HG03354 (cell line): ENCODE data around the gene INSYN2B.
A peak's percentile ranks its signal among the peaks of the same experiment; 100 is the strongest.
"Not testable (repeated sequence)": the region's sequence is repeated elsewhere in the genome, so short reads cannot be mapped to it uniquely, and the experiment has no call there.

Source experiments
- ATAC-seq: cut with Tn5 transposase; IDR thresholded peaks from one replicate; pipeline ENCODE4 v1.9.1; 2021; ENCODE audit warnings: mild to moderate bottlenecking; ENCODE audit not compliant: unreplicated experiment, poor library complexity, severe bottlenecking

Gene INSYN2B

GRCh38 chr5:169974121-169974770, 6.0 kb downstream of the INSYN2B start:
- no peak for ATAC-seq

DNA sequence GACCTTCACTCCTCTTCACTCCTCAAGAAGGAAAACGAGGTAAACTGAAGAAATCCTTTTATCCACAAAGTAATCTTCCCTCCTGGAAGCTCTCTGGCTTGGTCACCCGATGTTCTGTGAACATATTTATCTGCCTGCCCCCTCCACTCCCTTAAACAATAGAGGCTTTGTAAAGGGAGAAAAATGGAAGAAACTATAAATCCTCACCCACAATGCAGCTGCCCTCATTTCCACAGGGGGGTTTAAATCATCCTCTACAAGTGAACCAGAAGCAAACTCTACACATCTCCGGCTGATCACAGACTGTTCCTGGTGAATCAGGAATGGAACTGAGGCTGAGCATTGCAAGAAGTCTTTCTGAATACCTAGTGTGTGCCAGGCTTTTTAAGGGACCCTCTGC, 7.2 kb downstream of the INSYN2B start:
- ATAC-seq = no peak

GRCh38 chr5:169971780-169972179, 8.5 kb downstream of the INSYN2B start:
- no peak for ATAC-seq

DNA sequence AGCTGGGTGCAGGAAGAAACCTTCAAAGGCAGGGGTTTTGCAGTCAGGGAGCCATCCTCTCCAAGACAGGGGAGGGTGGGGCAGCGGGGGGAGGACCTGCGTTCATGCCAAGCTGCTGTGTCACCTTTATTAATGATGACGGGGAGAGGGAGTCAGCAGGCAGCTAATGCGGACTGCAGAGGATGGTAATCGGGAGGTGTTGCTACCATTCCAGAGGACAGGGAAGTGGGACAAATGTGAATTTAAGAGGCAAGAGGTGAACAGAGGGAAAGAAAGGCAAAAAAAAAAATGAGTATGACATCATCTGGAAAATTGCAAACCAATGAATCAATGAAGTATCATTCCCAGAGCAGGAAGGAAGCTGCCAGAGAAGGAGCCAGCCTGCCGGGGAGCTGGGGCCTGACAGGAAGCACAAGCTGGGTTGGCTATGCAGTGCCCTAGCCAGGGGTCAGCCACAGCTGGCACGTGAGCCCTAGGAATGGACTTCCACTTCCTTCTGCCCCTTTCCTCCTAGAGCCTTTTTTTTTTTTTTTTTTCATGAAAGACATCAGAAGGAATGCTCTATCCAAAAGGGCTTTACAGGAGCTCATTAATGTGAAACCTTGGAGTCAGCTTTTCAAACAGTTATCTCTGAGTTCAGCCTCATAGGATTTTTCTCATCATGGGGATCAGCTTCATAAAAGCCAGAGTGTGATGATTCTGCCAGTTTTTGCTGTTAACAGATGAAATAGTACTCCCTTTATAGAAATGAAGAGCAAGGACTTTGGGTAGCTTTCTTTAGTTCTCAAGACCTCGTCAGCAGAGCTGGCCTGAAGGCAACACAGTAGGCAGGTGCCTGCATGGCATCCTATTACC, 9.2 kb downstream of the INSYN2B start:
- no peak for ATAC-seq

GRCh38 chr5:169970339-169970738, 10.0 kb downstream of the INSYN2B start:
- ATAC-seq = no peak

GRCh38 chr5:169964246-169964645, 16.0 kb downstream of the INSYN2B start:
- ATAC-seq = no peak

DNA sequence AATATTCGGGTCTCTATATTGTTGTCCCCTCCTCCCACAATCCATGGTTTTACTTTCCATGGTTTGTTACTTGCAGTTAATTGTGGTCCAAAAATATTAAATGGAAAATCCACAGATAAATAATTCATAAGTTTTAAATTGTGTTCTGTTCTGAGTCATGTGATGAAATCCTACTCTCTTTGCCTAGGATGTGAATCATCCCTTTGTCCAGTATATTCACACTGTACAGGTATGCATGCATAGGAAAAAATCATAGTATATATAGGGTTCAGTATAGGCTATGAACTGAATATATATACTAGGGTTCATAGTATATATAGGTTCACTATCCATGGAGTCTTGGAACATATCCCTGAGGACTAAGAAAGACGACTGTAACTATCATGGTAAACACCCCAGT, 19.6 kb downstream of the INSYN2B start:
- no peak for ATAC-seq

GRCh38 chr5:169958278-169958677, 22.0 kb downstream of the INSYN2B start:
- no peak for ATAC-seq

GRCh38 chr5:169956756-169957155, 23.5 kb downstream of the INSYN2B start:
- no peak for ATAC-seq

DNA sequence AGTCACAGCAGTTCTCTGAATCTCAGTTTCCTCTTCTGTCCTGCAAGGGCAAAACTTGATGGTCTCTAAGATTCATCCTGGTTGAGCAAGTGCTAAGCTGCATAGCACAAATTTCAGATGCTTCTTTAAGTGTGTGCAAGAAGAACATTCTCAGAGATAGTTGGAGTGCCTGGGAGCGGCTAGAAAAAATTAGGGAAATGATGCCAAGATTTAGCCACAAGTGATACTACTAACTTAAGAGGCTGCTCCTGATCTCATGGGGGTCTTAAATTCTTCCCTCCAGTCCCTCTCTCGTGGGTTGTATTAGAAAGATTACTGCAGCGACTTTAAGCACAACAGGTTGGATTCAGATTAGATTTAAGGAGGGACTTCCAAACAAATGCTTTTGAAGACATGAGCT, 24.2 kb downstream of the INSYN2B start:
- no peak for ATAC-seq

- no peak for ATAC-seq
These were observed 25.5 kb downstream of the INSYN2B start for GRCh38 chr5:169954786-169955185.

GRCh38 chr5:169953196-169953595, 27.1 kb downstream of the INSYN2B start:
- not testable (repeated sequence) for ATAC-seq

- peak; percentile 58 for ATAC-seq
These were observed 30.0 kb downstream of the INSYN2B start for GRCh38 chr5:169950333-169950732.

- ATAC-seq = no peak
These were observed 33.5 kb downstream of the INSYN2B start for GRCh38 chr5:169946743-169947295.

- no peak for ATAC-seq
These were observed 34.4 kb downstream of the INSYN2B start for GRCh38 chr5:169945831-169946261.

- ATAC-seq = no peak
These were observed 35.2 kb downstream of the INSYN2B start for GRCh38 chr5:169944922-169945680.

GRCh38 chr5:169944115-169944514, 36.2 kb downstream of the INSYN2B start:
- ATAC-seq = no peak

GRCh38 chr5:169943026-169943425, 37.3 kb downstream of the INSYN2B start:
- ATAC-seq = no peak

DNA sequence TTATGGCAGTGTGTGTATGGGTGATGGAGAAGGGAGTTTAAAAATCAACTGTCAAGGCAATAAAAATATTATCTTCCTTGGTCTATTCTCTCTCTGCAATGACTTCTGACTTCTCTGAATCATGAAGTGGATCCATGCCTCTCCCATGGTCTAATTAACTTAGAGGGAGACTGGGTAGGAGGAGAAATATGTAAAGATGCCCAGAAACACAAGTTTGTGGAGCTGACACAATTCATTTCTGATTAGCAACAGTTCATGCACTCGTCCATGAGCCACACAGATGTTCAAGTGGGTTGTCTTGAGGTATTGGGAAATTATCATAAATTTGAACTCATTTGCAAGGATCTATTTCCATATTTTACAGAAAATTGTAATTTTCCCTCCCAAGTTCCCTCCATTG, 38.1 kb downstream of the INSYN2B start:
- no peak for ATAC-seq

GRCh38 chr5:169941542-169941941, 38.8 kb downstream of the INSYN2B start:
- no peak for ATAC-seq
